GM21786 (cell line): ENCODE data around the gene ADAMTSL2.

ENCODE experiments used
- ATAC-seq: cut with Tn5 transposase; IDR thresholded peaks from one replicate; pipeline ENCODE4 v1.9.1; 2021; ENCODE audit not compliant: unreplicated experiment

The ADAMTSL2 gene

DNA sequence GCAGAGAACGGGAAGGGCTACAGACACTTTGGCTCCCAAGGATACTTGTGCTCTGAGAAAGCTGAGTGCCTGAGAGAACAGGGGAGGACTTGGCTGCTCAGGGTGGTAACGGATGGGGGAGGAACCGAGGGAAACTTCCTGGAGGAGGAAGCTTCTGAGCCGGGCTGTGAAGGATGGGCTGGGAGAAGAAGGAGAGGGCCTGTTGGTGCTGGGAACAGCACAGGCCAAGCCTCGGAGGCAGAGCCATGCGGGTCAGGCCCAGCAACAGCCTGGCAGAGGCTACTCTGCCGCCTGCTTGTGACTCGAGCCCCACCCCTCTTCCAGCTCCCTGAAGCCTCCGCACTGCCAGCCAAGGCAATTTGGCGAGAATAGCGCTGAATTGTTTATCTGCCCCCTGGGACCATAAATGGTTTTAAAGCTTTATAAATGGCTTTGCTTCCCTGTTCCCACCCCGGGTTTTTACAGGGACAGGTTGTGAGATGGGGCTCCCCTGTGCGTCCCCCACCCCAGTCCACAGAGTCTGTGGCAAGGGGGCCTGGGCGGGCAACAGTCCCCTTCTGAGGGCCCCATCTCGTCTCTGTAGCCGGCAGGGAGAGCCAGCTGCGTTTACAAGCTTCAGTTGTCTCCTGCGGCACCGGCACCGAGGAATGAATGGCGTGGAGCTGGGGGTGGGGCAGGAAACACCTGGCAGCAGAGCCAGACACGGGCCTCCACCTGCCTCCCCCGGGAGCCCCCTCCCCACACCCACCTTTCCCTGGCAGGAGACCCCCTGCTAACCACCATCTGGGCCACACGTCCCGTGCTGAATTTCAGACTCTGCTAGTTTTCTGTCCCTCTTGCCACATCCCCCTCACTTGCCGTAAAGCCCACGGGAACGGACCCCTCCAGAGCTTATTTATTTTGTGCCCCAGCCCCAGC lies 50.3 kb downstream of the ADAMTSL2 start:
- ATAC-seq = no peak

- no peak for ATAC-seq
Observed at GRCh38 chr9:133585481-133586351, 51.2 kb downstream of the ADAMTSL2 start.

- ATAC-seq = no peak
Observed at GRCh38 chr9:133587051-133587450, 52.5 kb downstream of the ADAMTSL2 start.

DNA sequence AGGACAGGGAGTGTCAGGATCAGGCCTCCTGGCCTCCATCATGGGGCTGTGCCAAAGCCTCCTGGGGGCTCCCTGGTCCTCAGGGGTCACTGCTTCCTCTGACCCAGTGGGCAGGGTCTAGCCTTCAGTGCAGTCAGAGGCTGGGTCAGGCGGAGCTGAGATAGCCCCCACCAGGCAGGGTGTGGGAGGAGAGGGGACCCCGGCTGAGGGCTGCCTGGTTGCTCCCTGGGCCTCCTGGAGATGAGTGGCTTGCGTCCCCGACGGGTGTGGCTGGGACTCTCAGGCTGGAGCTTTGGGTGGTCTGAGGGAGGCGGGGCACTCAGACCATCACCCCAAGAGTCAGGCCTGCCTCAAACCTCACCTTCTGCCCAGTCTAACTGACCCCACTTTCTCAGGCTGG lies 53.0 kb downstream of the ADAMTSL2 start:
- ATAC-seq = no peak

DNA sequence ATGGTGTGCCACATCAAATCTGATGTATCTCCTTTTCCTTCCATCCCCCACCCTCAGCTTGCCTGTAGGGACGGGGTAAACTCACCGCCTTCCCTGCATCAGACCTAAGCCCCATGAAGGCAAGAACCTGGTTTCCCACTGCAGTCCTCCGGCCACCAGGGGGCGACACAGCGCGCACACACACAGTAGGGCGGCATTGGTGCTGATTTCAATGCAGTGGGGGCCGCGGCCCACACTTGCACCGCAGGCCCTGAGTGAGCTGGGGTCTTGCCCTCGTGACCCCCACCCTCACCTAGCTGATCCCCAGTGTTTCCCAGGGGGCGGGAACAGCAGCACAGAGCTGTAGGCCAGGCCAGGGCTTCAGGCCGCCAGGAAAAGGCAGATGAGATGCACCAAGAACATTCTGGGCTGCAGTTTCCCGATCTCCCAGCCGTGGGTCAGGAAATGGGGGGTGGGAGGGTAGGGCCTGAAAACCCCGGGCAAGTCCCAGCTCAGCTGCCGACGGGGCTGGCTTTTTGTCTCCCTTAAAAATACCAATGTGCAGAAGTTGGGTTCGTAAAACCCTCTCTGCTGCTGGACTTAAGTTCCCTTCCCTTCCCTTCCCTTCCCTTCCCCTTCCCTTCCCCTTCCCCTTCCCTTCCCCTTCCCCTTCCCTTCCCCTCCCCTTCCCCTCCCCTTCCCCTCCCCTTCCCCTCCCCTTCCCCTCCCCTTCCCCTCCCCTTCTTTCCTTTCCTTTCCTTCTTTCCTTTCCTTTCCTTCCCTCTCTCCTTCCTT lies 55.1 kb downstream of the ADAMTSL2 start:
- ATAC-seq = no peak

- no peak for ATAC-seq
Observed at GRCh38 chr9:133590231-133590855, 55.8 kb downstream of the ADAMTSL2 start.

- no peak for ATAC-seq
Observed at GRCh38 chr9:133591116-133591910, 56.8 kb downstream of the ADAMTSL2 start.

DNA sequence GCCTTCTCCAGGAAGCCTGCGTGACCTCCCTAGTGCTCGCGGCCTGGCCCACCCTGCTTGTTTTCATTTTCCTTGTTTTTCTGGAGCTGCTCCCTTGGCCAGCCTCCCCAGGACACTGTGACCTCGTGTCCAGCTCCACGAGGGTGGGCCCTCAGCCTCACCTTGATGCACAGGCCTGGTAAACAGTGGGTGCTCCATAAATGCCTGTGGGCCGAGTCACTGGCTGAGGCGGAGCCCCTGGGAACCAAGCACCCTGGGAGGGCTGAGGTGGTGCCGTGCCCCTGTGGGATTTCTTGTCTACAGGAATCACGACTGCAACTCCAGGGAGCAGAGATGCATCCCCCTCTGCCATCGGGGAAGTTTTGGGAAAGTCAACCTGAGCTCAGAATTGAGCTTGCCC lies 57.5 kb downstream of the ADAMTSL2 start:
- no peak for ATAC-seq

- no peak for ATAC-seq
Observed at GRCh38 chr9:133592731-133593409, 58.4 kb downstream of the ADAMTSL2 start.

GRCh38 chr9:133593587-133594253 lies 59.2 kb downstream of the ADAMTSL2 start:
- ATAC-seq = no peak

DNA sequence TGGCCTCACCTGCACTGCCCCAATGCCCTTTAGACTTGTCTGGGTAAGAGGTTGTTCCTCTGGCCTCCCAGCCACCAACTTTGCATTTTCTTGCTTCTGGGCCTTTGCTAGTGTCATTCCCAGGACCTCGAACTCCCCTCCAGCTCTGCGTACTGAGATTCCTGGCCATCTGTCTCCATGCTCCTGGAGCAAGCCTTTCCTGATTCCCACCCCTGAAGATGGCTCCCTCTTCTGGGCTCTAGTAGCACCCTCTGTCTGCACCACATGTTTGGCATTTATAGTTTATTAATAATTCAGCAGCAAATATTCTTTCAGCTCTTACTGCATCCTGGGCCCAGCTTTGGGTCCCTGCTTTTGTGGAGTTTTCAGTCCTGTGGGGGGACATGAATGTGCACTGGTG lies 59.8 kb downstream of the ADAMTSL2 start:
- no peak for ATAC-seq

GRCh38 chr9:133595910-133596309 lies 61.4 kb downstream of the ADAMTSL2 start:
- ATAC-seq = no peak

GRCh38 chr9:133597316-133597957 lies 62.9 kb downstream of the ADAMTSL2 start:
- ATAC-seq = no peak

DNA sequence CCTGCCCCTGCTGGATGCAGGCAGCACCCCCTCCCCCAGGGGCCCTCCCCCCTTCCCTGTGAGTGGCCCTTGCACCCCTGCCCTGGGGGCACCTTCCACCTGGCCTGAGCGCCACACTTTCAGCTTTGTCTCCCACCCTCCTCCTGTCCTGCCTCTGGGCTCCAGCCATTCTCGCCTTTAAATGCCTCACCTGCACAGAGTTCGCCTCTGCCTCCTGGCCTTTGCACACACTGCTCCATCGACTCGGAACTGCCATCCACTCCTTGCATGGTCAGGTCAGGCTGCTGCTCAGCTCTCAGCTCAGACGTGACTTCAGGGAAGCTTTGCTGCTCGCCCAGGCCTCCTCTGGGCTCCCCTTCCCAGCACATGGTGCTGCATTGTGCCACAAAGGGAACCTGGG lies 64.5 kb downstream of the ADAMTSL2 start:
- ATAC-seq = no peak

GRCh38 chr9:133599470-133600173 lies 65.1 kb downstream of the ADAMTSL2 start:
- no peak for ATAC-seq

DNA sequence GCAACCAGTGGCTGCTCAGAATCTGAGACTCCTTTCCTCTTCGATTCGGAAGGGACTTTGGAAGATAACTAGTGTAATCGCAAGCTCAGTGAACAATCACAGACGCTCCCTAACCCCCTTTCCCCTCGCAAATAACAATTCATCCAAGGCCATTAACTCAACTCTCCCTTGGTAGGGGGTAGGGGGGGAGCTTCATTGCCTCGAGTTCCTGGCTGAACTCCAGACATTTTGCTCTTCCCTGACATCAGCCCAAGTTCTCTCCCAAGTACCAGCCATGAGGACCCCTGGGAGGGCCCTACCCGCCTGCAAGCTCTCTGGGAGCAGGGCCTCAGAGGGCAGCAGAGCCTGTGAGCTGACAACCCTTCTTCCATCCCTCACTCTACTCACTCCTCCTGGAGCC lies 66.2 kb downstream of the ADAMTSL2 start:
- ATAC-seq = no peak

GRCh38 chr9:133601746-133602145 lies 67.2 kb downstream of the ADAMTSL2 start:
- ATAC-seq = no peak

DNA sequence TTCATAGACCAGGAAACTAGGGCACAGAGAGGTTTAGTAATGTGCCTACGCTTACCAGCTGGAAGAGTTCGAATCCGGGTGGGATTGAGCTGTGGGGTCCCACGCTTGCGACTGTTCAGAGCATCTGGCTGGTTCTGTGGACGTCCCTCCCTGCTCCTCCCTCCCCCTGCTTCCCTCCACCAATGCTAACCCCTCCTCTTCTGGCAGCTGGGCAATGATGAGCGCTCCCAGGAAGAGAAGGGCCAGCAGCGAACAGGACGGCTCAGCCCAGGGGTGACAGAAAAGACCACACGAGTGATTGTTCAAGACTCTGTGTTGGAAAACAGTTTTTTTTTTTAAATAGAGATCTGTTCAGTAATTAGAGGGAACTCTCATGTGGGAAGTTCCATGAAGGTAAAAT lies 67.8 kb downstream of the ADAMTSL2 start:
- no peak for ATAC-seq
